Activated T-cell treated with anti-CD3 and anti-CD28 coated beads for 1 hour (primary cell): ENCODE measurements around the gene CSNK2A3.
"Not testable (repeated sequence)": the region's sequence is repeated elsewhere in the genome, so short reads cannot be mapped to it uniquely, and the experiment has no call there.

Source experiments
- DNase-seq: peaks from one replicate; pipeline ENCODE4 v3.0.0-alpha.2; 2020; ENCODE audit warnings: low read depth

CSNK2A3 gene

GRCh38 chr11:11379661-11380060 is 26.6 kb upstream of the CSNK2A3 start:
- DNase-seq = no peak

DNA sequence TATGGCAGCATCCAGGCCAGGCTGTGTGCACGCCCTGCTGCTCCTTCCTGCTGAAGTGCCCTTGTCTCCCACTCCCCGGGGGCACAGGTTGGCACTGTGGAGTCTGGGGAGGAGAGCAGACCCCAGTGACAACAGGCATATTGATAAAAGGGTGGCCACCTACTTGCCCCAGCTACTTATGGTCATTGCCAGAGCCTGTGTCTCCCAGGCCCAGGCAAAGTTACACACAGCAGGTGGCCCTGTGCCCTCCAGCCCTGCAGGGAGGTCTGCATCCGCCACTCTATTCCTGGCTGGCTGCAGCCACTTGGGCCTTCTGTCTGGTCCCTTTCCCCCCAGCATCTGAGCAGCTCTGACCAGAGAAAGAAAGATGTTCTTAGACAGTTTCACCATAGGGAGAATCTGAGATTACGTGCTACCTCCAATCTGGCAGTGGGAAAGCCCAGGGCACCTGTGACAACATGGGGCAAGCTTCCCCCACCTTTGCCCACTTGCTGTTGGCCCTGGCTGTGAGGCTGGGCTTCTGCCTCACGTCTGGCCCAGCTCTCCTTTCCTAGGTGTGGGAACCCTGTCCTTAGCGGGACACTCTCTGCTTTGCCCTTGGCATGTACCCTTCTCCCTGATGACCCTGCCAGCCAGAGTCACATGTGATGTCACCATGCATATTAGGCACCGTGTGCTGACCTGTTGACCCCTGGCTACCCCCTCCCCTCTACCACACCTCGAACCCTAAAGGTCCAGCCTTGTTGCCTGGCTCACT is 25.3 kb upstream of the CSNK2A3 start:
- no peak for DNase-seq

GRCh38 chr11:11374358-11375148 is 21.5 kb upstream of the CSNK2A3 start:
- DNase-seq = no peak

DNA sequence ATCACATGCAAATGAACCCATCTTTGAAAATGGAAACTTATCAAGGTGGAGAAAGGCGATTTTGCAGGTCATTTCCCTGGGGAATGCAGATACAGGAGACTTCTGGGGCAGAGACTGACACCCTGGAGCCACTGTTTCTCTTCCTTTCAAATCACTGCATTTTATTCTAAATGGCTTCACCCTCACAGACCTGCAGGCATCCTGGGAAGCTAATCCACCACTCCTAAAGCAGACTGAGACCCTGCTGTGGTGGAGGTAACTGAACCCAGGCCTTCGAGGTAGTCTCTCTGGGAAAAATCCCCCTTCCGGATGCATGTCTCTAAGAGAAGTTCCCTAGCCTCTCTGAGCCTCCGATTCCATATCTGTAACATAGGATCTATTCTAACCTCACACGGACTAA is 20.9 kb upstream of the CSNK2A3 start:
- no peak for DNase-seq

- DNase-seq = no peak
These were observed 19.4 kb upstream of the CSNK2A3 start for GRCh38 chr11:11372461-11372860.

DNA sequence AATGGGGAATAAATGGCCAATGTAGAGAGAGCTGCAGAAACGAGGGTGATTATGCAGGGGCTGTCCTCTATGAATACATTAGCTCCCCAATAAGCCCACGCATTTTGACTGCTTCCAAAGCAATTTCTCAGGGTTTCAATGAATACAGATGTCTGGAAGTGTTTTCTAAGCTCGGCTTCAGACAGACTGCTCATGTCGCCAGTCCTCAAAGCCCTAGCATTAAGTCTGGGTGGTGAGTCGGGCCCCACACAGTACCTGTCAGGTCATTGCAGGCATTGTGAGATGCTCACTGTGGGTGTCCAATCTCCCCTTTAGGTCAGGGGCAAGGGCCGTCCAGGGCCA is 17.9 kb upstream of the CSNK2A3 start:
- no peak for DNase-seq

- DNase-seq = no peak
These were observed 17.4 kb upstream of the CSNK2A3 start for GRCh38 chr11:11370255-11370961.

- DNase-seq = no peak
These were observed 13.7 kb upstream of the CSNK2A3 start for GRCh38 chr11:11366793-11367192.

GRCh38 chr11:11363674-11364073 is 10.6 kb upstream of the CSNK2A3 start:
- DNase-seq = no peak

DNA sequence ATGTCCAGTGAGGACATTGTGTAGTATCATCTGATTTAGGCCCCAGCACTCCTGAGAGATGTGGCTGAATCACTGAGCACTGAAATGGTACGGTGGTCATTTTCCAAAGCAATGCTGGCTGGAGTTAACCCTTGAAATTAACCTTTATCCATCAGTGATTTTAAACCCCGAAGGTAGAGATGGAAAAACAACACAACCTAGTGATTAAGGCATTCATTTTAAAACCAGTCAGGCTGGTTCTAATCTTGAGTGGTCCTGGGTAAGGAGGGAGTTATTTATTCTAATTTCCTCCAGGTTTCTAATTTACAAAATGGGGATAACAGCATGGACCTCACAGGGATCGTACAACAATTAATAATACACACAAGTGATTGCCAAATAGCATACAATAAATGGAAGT is 6.6 kb upstream of the CSNK2A3 start:
- no peak for DNase-seq

GRCh38 chr11:11356842-11357241 is 3.8 kb upstream of the CSNK2A3 start:
- DNase-seq = no peak

DNA sequence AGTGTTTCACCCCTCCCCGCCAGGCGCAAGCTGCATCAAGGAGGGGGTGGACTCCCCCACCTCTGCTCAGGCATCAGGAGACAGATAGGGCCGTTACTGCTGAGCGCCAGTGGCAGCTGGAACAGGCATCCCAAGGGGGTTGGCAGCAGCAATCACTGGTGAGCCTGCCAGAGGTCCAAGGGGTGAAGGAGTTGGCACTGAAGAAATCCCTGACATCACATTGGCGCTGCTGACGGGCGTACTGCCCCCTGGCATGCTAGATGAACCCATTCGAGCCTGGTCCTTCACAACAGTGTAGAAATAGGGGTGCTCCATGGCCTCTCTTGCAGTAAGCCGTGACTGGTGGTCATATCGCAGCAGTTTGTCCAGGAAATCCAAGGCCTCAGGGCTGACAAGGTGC is 1.2 kb downstream of the CSNK2A3 start:
- DNase-seq = not testable (repeated sequence)

DNA sequence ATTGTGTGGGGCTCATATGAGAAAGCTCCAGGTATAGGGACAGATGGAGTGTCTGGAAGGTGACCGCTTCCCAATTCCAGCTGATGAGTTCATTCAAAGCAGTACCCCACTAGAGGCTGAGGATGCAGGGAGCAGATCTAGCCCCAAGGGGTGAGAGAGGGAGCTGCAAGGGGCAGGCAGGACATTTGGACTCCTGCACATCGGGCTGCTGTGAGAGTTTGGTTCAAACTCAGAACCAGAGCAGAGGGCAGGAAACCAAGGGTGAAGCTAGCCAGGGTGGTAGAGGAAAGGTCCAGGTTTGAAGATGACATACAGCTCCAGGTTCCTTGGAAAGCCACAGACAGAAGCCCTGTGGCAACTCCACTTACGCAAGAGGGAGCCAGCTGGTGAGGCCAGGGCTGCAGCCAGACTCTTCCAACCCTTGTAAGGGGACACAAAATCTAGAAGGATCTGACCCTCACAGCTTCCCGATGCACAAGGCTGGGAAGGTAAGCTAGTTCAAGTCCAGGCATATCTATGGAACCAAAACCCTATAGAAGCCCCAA is 1.9 kb downstream of the CSNK2A3 start:
- no peak for DNase-seq

GRCh38 chr11:11349870-11350337 is 3.1 kb downstream of the CSNK2A3 start:
- DNase-seq = no peak

GRCh38 chr11:11349106-11349825 is 3.8 kb downstream of the CSNK2A3 start:
- DNase-seq = no peak

DNA sequence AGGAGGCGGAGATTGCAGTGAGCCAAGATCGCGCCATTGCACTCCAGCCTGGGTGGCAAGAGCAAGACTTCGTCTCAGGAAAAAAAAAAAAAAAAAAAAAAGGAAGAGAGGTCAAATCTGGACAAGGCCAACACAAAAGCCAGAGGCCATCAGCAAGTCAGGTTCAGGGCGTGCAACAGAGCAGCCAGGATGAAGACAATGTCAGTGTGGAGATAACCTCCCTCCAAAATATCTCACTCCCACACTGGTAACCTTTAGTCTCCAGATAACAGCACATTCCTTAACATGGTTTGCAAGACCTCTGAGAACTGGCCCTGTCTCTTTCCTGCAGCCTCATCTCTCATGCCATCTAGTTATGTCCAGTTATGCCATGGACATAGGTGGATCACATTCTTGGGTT is 4.7 kb downstream of the CSNK2A3 start:
- no peak for DNase-seq

- no peak for DNase-seq
These were observed 5.5 kb downstream of the CSNK2A3 start for GRCh38 chr11:11347592-11347991.

DNA sequence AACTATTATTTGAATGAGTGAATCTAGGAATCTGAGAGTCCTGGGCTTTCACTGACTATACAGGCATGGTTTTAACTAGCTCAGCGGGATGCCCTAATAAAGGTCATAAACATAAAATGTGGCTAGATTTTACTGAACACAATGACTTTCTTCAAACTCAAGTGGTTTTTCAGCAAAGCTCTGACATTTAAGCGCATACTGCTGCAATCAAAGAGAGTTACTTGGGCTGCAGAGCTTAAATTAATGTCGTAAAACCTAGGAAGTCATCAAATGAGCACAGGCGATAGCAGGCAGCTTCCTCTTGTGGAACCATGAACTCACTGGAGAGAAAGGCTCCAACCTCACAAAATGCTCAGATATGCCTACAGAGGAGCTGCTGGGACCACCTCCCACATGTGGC is 6.7 kb downstream of the CSNK2A3 start:
- DNase-seq = no peak

DNA sequence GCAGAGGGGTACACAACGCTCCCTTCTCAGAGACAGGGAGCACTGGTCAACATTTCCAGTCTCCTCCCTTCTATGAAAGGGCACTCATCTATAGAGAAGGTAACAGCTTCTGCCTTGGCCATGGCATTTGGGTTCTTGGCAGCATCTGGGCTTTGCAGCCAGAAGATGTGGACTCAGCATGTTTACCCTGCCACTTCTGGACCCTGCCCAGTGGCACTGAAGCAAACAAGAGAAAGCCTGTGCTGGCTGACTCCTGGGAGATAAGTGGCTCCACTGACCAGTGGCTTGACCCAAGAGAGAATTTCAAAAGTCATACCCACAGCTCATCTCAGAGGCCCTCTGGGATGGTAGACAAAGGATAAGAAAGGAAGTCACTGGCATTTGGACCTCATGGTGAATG is 8.0 kb downstream of the CSNK2A3 start:
- no peak for DNase-seq

- DNase-seq = no peak
These were observed 9.0 kb downstream of the CSNK2A3 start for GRCh38 chr11:11344045-11344444.

- DNase-seq = no peak
These were observed 14.7 kb downstream of the CSNK2A3 start for GRCh38 chr11:11338304-11338703.

- no peak for DNase-seq
These were observed 16.4 kb downstream of the CSNK2A3 start for GRCh38 chr11:11336664-11337063.
